ENCODE measurements around the gene PCK1.

The PCK1 gene

DNA sequence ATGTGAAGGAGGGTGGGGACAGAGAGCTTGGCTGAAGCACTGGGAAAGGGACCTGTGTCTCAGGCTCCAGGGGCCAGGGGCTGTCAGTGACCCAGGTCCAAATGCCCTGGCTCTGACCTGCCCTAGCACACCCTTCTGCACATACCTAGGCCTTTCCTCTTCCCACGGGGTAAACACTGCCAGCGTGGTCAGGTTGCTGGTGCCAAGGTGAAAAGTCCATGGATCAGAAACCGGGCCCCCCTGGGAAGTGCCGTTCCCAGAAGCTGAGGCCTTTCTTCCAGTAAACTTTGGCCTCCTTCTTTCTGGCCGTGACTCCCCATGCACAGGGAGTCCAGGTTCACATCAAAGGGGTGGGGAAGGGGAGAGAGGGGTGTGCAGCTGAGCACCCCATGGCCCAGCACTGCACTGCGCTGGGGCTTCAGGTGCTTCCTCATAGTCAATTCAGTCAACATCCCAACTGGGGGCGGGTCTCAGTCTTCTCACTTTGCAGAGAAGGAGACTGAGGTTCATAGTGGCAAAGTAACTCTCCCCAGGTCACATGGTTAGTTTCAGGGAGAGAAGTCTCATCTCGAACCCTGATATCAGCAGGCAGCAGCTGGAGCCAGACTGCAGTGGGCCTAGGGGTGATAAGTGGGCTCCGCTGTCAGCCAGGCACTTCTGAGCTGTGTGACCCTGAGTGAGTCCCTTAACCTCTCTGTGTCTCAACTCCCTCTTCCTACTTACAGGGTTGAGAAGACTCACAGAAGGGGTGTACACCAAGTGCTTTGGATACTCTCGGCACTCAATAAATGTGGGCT, 17.0 kb downstream of the PCK1 start:
- DNase-seq = no peak

DNA sequence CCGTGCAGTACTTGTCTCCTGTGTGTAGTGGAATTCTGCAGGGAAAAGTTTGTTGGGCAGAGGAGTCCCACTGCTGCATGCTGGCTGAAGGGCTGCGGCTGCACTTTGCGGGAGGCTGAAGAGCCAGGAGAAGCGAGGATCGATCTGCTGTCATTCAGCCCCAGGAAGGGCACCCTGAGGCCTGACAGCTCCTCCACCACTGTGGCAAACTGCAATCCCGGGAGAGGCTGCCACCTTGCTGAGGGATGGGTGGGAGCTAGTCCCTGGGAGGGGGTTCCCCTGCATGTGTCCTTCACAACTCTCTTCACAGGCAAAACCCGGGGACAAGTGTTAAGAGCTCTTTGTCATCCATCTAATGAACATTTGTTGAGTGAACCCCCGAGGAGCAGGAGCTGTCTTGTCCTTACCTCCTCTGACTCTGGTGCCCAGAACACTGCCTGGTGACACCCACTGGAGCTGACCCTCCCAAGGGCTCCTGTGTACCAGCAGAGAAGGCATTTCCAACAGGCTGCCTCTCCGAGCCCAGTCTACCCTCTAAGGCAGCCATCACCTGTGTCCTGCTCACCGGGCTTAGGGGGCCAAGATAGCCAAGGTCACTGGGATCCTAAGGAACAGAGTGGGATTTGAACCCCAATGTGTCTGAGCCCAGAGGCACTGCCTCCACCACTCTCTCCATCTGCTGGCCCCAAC, 17.7 kb downstream of the PCK1 start:
- no peak for DNase-seq

DNA sequence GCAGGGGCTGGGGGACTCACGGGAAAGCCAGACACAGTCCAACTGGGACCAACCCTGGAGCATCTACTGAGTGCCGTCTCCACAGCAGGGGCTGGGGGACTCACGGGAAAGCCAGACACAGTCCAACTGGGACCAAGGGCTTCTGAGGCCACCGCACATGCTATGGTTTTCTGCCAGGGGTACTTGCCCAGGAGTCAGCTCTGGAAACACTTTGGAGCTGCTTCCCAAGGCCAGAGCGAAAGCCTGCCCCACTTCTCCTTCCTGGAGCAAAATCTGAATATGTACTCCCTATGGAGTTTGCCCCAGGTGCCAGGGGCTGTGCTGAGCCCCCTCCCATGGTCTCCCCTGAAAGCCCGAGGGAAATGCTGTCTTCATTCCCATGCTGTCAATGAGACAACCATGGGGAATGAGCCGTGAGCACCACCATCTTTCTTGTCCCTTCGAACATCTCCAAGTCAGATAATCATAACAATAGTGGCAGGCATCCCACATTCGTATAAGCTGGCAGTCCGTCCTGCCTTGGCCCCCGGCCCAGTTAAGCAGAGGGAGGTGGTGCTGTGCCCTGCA, 18.5 kb downstream of the PCK1 start:
- DNase-seq = no peak

DNA sequence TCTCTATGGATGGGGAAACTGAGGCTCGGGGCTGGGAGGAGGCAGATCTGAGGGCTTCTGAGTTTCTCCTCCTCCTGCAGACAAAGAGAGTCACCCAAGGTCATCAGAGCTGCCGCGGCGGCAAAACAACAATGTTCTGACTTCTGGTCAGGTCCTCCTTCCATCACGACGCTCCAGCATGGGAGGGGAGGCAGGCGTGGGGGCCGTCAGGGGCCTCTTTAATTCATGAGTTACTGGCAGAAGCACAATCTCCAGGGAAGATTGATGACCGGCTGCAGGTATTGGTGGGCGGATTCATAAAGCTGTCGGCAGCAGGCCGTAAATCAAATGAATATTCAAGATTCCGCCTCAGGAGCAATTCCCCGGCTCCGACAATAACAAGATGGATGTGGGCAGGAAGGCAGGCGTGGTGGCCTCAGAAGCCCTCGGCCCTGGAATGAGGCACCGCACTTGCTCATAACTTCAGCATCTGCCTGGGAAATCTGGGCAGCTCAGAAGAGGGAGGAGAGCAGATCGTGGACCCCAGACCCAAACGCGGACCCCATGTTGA, 19.1 kb downstream of the PCK1 start:
- DNase-seq = no peak

DNA sequence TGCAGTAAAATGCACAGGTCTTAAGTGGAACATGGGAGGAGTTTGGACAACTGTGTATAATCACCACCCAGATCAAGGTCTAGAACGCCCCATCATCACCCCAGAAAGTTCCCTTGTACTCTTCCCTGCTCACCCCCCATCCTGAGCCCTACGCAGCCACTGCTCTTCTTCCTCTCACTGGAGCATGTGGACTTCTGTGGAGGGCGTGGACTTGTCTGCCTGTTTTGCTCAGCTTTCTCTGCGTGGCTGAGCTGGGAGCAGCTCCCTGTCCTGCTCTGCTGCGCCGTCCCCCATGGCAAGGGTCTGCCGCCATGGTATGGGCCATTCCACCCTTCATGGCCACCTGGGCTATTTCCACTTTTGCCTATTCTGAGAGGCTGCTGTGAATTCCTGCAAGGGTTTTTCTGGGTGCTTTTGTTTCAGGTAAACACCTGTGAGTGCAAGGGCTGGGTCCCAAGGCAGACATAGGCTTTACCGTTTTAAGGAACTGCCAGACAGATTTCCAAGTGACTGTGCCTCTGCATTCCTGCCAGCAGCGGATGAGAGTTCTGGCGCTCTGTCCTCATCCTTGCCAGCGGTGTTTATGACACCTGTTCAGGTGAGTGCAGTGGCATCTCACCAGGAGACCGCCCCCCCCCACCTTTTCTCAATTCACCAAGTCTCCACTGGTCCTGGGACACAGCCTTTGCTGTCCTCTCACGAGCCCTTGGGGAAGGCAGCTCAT, 19.7 kb downstream of the PCK1 start:
- DNase-seq = no peak

DNA sequence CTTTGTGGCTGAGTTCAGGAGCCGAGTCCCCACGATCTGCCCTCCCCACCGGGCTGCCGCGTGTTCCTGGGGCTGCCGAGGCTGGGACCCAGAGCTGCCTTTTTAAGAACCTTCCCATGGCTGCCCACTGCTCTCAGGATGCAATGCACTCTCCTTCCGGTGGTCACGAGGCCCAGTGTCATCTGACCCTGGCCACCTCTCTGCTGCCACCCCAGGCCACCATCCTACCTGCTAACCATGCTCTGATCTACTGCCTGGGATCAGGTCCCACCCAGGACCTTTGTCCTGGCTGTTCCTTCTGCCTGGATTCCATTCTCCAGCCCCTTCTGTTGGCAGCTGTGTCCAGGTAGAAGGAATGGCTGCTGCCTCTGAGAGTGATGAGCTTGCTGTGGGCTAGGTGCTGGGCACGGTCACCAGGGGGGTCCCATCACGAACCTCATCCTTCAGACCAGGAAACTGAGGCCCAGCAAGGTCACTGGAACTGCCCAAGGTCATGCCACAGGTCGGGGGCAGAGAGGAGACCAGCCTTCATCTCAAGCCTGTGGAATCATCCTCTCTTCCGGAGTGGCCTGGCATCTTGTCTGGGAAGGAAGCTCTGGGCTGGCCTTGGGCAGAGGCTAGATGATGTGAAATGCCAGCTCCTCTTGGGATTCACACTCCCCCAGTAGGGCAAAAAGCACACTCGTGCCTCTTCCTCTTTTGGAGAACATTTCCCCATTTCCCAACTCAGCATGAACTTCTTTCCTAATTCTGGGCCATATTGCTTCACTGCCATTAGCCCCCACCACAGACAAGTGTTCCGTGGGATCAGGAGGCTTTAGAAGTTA, 20.5 kb downstream of the PCK1 start:
- DNase-seq = no peak

DNA sequence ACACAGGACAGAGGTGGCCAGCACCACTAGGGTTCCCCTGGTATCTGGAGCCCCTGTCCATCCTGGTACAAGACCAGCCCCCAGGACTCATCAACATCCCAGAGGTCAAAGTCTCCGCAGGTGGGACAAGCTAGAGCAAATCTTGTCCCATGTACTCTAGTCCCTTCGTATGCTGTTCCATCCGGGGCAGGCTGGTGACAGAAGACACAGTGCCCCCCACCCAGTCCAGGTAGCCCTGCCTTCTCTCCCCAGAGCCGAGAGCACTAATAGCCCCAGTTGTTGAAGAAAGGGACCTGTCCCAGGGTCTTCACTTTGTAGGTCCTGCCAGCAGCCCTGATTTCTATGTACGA, 21.1 kb downstream of the PCK1 start:
- no peak for DNase-seq

DNA sequence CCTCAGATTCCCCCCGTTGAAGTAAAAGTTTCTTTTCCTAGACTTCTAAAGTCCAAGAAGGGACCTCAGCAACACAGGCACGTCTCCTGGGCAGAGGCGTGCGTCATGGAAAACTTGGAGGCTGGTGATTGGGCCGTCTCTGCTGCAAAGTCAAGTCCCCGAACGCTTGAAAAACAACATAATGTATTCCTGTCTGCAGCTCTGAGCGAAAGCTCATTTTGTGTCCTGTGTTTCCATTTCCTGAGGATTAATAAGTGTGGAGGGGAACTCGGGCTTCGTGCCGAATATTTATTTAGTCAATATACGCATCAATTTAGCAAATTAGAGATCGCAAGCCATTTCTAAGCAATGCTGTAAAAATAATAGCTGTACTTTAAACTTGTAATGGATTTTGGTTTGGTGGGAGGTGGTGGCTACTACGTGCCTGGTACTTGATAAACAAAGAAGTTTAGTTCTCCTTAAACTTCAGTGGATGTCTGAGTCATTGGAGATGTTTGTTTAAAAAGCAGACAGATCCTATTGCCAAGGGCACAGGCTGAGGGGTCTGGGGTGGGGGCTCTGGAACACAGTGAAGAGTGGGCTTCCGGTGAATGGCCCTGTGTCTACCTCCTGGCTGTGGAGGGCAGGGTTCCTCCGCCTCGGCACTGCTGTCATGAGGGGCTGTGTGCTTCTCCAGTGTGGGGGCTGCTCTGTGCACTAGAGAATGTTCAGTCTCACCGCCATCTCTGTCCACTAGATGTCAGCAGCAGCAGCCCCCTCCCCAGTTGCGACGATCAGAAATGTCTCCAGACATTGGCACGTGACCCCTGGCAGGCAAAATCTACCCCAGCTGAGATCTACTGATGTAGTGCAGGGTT, 21.8 kb downstream of the PCK1 start:
- DNase-seq = no peak

DNA sequence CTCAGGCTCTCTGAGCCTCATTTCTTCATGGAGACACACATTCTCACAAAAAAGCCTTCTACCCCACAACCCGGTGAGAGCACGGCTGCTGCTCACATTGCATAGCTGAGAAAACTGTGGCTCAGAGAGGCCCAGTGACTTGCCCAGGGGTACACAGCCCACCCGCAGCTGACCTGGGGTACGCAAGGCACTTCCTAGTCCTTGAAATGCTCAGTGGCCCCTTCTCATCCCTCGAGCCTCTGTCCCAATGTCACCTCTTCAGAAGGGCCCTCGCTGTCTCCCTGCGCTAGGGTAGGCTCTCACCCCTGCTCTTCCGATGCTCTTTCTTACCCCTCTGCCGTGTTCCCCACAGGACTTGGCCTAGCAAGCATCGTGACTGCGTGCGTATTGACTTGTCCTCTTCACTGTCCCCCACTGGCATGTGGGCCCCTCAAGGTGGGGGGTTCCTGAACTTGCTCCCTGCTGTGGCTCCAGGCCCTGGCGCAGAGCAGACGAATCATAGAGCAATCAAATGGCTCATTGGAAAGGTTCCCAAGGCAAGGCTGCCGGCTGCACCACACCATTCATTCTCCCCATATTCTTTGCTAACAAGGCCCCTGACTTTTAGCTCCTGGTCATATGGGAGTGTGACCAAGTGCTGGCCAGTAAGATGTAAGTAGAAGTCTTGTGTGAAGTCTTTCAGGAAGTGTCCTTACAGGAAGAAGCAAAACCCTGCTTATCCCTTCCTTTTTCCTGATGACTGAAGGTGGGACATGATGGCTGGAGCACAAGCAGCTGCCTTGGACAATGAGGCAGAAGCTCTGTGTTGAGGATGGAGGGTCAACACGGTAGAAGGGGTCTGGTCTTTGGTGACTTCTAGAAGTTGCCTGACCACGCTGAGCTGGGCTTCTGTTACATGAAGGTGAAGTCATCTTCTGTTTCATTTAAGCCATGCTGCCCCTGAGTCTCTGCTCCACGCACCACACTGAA, 22.7 kb downstream of the PCK1 start:
- DNase-seq = no peak

DNA sequence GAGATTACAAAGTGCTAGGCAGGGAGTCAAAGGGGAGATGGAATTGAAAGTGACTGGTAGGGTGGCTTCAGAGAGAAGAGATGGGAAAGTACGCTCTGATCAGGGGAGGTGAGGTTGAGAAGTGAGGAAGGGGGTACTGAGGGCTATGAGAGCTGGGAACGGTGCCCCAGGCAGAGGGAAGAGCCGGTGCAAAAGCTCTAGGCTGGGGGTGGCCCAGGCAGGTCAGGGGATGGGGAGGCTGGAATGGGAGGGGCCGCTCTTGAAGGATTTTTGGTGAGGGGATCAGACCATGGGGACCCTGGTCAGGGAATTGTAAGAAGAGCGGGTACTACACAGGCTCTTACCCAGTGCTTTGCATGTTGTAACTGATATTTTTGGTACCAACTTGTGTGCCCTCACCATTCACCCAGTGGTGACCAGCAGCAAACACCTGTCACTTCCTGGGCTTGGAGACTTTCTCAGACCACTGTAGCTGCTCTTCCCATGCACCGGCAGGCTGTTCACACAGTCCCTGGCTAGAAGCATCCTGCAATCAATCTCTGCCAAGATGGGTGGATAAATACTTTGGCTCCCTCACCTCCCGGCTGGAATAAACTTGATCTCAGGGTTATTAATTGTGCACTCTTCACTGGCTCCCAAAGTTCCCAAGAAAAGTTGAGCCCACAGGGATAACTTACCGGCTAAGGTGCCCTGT, 24.0 kb downstream of the PCK1 start:
- DNase-seq = no peak

DNA sequence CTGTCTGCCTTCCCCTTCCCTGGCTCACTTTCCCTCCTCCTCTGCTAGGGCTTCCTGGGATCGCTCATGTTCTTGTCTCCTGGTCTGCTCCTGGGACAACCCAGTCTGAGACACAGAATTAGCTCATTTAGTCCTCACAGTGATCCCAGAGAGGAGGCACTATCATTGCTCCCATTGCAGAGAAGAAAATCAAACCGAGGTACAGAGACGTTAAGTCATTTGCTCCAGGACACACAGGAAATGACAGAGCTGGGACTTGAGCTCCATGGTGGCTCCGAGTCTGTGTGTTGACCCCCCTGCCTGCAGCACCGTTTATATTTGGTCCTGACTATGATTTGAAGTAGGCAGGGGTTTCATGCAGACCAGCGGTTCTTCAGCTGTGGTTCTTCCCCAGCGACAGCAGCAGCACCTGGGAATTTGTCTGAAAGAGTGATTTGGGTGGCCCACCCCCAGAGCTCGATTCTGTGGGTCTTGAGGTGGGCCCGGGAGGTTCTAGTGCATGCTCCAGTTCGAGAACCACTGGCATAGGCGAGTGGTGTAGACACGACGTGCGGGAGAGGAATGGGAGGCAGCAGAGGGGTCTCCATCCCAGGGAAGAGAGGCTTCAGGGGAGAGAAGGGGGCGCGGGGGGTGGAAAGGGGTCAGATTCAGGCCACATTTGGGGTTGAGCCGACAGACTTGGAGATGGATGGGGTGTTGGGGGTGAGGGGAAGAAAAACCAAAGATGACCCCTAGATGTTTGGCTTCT, 24.7 kb downstream of the PCK1 start:
- no peak for DNase-seq

DNA sequence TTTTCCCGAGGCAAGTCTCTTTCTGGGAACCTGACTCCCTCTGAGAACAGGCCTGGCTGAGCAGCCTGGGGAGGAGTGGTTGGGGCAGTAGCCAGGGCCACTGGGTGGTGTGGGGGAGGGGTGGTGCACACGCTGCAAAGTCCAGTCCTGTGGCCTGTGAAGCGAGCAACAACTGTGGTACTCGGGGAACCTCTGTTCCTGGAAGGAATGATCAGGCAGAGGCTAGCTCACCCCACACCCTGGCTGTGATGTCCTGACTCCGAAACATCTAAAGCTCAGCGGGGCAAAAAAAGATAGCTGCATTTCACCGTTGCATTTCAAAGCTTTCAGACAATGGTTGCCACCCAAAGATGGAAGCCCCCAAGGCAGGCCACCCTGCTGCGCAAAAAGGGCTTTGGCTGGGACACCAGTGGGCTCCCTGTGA, 25.5 kb downstream of the PCK1 start:
- DNase-seq = no peak

DNA sequence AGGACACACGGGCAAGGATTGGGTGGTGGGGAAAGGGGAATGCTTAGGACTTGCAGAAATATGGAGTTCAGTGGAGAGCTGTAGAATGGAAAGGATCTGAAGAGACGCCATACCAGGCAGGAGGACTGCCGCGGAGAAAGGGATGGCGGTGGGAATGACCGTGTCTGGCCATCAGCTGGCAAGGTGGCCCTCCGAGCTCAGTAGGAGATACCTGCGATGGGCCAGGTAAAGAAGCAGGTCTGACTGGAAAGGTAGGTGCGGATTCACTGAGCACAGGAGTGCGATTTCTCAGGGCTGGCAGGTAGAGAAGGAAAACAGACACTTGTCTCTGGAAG, 26.0 kb downstream of the PCK1 start:
- DNase-seq = no peak

DNA sequence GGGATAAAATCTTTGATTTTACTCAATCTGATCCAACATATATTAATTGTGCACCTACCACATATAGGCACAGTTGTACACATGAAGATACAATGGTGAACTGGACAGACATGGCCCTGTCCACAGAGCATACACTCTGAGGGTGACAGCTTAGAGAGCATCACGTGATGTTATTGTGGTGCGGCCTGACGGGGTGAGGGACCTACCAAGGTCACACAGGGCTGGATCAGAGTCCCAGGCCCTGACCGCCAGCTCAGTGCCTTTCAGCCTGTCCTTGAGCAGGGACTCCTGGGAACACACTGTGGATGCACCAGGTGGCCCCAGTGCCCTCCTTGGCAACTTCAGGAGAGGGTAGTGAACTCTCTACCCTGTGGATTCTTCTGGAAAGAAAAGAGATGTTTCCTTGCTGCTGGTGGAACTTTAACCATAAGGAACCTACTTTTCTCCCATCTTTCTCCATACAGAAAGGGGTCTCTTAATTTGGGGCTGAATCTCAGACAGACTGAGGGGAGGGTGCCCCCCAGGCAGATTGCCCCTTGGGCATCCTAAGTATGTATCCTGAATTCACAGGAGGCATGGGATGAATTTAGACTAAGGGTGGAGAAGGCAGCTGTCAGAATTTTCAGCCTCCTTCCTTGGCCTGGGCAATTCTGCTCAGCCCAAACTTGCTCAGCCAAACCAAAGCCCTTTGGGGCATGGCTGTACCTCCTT, 26.5 kb downstream of the PCK1 start:
- DNase-seq = no peak

DNA sequence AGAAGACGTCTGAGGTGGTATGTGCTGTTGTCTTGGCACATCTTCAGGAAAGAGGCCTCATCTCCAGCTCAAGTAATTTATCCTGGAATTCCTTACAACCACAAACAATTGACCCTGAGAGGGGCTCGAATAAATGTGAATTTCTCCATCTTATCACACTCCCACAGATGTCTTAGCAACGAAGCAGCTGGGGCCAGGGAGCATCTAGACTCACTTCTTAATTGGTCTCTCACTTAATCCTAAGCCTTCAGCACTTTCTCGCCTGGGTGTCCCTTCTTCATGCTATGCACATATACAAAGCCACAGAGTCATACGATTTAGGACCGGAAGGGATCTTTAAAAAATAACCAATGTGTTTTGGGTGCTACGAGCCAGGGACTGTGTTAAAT, 27.1 kb downstream of the PCK1 start:
- no peak for DNase-seq

DNA sequence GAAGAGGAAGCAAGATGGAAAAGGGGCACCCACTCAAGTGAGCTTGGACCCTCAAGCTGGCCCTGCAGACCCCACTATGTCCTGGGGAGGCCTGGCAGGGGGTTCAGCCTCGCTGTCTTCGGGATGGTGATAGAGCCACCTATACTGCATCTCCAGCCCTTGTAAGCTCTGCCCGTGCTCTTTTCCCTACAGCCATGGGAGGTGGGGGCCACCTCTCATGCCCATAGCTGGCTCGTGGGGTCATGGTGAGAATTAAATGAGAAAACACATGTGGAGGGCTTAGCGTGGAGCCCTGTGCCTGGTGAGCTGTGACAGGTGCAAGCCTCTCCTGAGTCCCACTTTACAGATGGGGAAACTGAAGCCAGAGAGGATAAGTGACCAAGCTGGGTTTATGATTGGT, 27.7 kb downstream of the PCK1 start:
- DNase-seq = no peak

DNA sequence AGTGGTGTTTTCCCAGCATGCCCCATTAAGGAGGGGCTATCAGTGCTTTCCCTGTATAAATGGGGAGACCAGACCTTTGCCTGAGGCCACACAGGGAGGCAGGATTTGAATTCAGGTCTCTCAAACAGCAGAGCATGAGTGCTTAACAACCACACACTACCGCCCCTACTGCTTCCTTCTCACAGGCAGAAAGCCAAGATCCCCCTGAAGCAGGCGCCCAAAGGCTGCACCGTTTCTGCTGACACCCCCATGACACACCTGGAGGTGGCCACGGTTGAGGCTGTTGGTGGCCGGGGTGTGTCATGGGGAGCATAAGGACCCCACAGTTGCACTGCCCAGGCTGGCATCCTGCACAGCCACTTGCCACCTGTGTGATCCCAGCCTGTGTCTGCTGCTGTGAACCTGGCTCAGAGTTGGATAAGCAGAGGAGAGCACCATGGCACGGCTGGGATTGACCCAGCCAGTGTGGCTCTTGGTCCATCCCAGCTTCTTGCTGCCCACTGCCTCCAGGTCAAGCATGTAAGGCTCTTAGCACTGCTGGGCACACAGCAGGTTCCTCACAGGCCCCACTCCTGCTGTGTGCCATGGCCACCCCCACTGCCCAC, 28.3 kb downstream of the PCK1 start:
- DNase-seq = no peak

All from activated CD4-positive, alpha-beta T cell treated with anti-CD3 and anti-CD28 coated beads for 48 hours (primary cell).